T47D (cell line): ENCODE measurements around the gene DIS3L.
"Not testable (repeated sequence)": the region's sequence is repeated elsewhere in the genome, so short reads cannot be mapped to it uniquely, and the experiment has no call there.

Experiments used
- DNase-seq, 2 experiments: peaks; one replicate each; pipeline versions ENCODE4 v3.0.0 to v3.0.0-alpha.2; 2011 to 2012; ENCODE audit warnings: low read depth in 1 of 2, low spot score in 1 of 2
- JUND ChIP-seq: IDR thresholded peaks from 2 replicates; pipeline ENCODE4 v1.6.1; 2012; ENCODE audit warnings: low read depth
- in situ Hi-C: cut with HindIII; loops from 2 replicates; pipeline ENCODE4 v1.10.0; 2016; ENCODE audit warnings: low sequenced_read_pairs, low pct_unique_long_range_greater_than_20kb

Gene DIS3L

DNA sequence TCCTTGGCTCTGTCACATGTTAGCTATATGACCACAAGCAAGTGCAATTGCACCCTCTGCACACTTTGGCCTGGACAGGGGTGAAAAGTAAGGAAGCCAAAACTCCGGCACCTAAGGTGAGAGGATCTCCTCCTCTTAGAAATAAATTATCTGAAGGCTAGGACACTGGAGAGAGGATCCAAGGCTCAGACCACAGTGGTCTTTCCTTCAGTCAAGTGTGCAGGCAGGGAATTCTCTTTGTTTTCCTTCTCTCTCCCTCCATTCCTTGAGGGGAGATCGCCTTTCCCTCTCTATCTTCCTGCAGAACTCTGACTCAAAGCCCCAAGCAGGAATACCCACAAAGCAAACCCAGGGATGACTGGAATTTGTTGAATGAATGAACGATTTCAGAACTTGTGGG, 36.7 kb upstream of the DIS3L start:
- in situ Hi-C loops, result no loop called here
- no peak for DNase-seq
- TF ChIP-seq JUND, result no peak

DNA sequence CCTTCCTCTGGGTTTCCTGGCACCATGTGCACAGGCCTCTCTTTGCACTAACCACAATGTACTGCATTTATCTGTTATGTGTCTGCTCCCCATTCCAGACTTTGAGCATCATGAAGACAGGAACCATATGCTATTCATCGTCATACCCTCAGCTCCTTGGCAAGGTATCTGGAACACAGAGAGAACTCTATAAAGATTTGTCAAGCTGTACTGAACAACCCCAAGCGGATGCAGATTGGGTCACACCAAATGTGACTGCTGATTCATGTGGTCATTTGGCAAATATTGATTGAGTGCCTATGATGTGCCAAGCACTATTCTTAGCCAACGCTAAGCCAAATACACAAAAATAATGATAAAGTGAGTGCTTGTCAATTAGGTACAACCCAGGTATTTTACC, 32.3 kb upstream of the DIS3L start:
- in situ Hi-C loops, result no loop called here
- TF ChIP-seq JUND, result no peak
- DNase-seq, result no peak

DNA sequence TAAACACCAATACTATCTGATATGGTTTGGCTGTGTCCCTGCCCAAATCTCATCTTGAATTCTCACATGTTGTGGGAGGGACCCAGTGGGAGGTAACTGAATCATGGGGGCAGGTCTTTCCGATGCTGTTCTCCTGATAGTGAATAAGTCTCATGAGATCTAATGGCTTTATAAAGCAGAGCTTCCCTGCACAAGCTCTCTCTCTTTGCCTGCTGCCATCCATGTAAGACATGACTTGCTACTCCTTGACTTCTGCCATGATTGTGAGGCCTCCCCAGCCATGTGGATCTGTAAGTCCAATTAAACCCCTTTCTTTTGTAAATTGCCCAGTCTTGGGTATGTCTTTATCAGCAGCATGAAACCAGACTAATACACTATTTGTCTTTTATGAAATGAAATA, 30.5 kb upstream of the DIS3L start:
- DNase-seq, in situ Hi-C loops: not testable (repeated sequence)

DNA sequence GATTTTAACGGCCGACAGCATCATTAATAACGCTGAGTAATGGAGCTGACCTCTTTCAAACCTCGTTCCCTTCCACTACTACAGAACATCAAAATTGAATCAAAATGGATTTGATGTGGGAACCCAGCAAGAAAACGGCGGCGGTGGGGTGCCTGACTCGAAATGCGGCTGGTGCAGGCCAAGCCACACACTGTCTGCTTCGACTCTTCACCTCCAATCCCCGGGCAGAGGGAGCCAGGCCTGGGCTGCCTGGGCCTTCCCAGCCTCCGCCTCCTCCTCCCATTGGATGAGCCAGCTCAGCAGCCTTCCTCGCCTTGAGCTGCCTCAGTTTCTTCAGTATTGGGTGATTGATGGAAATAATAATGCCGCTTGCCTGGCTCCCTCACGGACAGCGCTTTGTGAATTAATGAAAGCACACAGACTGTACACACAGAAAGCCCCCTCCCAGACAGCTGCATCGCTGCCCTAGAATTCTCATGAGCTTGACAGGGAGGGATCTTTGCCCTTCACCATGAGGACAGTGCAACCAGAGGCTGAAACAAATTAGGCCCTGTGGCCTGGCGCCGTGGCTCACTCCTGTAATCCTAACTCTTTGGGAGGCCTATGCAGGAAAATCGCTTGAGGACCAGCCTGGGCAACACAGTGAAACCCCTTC, 28.4 kb upstream of the DIS3L start:
- TF ChIP-seq JUND, result no peak
- in situ Hi-C loops, result no loop called here
- DNase-seq, result no peak

DNA sequence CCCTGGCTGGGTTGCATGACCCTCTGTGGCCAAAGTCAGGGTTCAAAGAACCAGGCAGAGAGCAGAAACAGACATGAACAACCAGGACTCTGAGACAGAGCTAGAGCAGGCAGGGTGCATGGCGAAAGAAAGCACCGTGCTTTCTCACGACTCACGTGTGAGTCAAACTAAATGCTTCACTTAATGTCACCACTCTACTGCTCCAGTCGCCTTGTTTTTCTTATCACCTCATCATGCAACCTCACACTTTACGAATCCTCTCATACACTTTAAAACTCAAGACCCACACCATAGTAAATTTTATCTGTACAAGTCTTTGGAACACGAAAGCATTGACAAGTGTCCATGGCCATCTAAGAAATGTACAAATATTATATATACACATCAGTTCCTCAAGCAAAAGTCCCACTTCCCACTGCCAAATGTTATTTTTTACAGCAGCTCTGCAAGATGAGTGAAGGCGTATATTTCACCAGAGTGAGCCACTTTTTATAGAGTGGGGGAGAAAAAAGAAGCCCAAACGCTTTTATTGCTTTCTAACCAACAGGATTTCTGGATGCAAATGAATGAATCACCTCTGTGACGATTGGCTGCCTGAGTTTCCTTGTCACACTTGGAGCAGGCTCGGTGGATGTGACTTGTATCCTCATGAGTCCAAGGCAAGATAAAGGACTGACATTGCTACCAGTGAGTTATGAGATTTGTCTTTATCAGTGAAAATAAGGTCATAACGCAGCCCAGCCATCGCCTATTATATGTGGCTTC, 23.9 kb upstream of the DIS3L start:
- in situ Hi-C loops, result no loop called here
- DNase-seq, result peak; percentile 64 to 91
- TF ChIP-seq JUND, result no peak

DNA sequence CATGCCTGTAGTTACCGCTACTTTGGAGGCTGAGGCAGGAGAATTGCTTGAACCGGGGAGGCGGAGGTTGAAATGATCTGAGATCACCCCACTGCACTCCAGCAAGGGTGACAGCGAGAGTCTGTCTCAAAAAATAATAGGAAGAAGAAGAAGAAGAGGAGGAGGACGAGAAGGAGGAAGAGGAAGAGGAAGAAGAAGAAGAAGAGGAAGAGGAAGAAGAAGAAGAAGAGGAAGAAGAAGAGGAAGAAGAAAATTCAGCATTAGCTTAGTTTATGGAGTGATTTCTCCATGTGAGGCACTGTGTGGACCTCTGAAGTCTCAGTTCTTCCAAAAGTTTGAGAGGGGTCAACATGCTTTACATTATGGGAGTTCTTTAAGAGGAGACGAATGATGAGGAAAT, 22.4 kb upstream of the DIS3L start:
- in situ Hi-C loops, result no loop called here
- no peak for DNase-seq
- TF ChIP-seq JUND, result no peak

DNA sequence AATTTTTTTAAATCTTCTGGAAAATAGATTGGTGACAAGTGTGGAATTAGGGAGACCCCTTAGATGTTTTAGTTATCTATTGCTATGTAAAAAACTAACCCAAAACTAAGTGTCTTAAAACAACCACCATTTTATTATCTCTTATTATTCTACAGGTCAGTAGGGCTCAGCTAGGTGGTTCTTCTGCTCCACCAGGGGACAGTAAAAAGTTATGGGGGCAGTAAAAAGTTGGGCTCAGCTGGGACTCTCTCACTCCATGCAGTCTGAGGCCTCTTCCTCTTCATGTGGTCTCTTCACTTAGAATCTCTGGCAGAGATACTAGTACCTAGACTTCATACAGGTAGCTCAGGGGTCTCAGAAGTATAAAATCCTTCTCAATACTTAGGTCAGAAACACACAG, 18.0 kb upstream of the DIS3L start:
- no peak for TF ChIP-seq JUND
- in situ Hi-C loops, result no loop called here
- no peak for DNase-seq

DNA sequence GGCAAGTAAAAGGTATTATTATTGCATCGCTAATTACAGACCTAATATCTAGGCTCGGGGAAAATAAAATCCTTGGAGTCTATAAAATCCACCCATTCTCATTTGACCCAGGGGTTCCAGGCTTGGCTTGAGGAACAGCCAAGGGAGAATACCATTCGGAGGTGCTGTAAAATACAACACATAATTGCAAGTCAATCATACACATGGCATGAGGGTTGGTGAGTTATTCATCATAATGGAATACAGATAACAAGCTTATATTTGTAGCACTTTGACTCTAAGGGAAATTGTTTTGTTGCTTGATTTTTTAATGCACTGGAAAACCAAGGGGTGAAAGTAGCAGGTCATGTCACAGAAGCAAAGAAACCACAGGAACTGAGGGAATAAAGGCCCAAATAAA, 16.8 kb upstream of the DIS3L start:
- no peak for TF ChIP-seq JUND
- in situ Hi-C loops, result no loop called here
- no peak for DNase-seq

DNA sequence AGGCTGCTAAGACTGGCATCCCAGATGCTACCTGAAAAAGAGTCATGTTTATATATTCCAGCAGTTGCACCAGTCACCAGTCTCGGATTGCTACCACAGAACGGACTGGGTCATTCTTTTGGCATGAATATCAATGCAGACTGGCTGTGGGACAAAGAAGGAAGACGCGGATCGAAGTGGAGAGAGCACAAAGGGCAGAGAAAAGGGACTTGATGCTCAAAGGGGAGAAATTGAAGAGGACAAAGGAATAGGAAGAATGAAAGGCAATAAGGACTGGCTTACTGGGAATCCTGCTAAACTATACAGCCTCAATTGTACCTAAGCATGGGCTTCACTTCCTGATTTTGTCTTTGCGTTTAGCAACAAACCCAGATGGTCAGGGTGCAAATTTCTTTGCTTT, 15.3 kb upstream of the DIS3L start:
- no peak for DNase-seq
- in situ Hi-C loops, result no loop called here
- TF ChIP-seq JUND, result no peak

DNA sequence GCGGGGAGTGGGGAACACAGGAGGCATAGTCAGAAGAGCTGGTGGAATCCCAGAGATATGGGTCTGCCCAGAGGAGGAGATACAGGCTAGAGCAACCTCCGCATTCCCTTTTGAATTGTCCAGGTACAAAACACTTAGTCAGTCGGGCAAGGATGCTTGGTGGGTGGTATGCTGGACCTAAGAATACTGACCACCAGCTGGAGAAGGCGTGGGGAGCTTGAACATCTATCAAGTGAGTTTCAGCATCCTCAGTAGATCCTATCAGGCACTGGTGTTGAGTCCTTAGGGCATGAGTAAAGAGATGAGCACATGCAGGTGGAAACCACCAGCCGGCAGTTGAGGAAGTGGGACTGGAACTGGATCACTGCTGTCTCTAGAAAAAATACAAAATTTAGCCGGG, 14.7 kb upstream of the DIS3L start:
- in situ Hi-C loops, result no loop called here
- DNase-seq, result no peak

DNA sequence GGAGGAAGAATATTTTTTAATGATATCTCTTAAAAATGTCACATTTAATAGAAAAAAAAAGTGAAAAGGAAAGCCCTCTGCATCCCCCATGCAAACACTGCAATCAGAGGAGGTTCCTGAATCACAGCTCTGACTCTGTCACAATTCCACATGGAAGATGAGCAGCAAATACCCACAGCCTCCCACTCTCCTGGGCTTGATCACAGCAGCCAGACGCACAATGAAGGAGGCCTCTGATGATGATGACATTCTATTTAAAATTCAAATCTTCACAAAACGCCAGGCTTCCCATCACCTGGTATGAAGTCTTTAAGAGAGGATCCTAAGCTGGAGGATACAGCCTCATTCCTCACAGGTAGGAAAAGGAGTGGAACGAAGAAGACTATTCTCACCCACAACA, 9.1 kb upstream of the DIS3L start:
- DNase-seq, result no peak
- TF ChIP-seq JUND, result no peak
- in situ Hi-C loops, result no loop called here

More for the DNA sequence above, 14.7 kb upstream of the DIS3L start:
- no peak for TF ChIP-seq JUND

DNA sequence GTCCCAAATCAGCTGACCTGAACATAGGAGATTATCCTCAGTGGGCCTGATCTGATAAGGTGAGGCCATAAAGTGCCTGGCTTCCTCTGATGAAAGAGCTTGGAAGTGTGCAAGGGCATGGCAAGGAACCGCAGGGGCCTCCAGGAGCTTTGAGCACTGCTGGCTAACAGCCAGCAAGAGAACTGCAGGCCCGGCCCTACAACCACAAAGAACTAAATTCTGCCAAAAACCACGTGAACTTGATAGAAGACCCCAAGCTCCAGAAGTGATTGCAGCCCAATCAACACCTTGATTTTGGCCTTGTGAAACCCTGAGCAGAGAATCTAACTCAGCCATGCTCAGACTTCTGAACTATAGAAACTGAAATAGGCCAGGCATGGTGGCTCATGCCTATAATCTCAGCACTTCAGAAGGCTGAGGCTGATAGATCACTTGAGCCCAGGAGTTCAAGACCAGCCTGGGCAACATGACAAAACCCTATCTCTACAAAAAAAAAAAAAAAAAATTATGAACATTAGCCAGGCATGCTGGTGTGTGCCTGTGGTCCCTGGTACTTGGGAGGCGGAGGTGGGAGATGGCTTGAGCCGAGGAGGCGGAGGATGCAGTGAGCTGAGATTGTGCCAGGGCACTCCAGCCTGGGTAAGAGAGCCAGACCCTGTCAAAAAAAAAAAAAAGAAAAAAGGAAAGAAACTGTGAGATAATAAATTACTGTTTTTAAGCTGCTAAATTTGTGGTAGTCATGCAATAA, 7.7 kb upstream of the DIS3L start:
- in situ Hi-C loops, result no loop called here
- TF ChIP-seq JUND, result no peak
- DNase-seq, result no peak

DNA sequence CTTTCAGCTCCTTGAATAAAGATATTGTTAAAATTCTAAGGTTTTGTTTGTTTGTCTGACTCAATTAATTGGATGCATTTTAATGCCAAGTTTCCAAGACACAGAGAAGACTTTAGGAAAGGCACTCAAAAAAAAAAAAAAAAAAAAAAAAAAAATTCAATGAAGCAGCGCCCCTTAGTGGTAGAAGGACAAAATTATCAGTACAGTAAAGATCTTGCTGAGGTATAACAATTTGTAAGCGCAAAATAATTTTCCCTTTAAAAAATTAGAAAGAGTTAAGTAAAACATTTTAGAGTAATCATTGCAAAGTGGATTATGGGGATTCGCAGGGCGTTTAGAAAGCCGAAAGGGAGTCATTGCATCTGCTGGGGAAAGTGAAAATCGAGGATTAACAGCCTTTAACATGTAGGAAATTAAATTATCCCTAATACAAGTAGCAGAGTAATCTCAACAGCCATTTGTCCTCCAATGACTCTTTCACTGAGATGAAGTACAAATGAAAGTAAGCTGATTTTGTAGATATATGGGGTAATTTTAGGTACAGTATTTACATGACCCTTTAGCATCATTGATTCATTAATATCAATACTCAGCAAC, 5.8 kb upstream of the DIS3L start:
- TF ChIP-seq JUND, result no peak
- peak in 1 of 2 experiments; percentile 50 for DNase-seq
- in situ Hi-C loops, result no loop called here
